ENCODE measurements around the gene MYEOV. TPM values are rescaled to one million over a fixed set of nuclear protein-coding genes. Genes with fewer than 3 reads are reported as not detected.

Gene MYEOV
- polyA plus RNA-seq, 2 donors, result 18.3 to 32.2 TPM

DNA sequence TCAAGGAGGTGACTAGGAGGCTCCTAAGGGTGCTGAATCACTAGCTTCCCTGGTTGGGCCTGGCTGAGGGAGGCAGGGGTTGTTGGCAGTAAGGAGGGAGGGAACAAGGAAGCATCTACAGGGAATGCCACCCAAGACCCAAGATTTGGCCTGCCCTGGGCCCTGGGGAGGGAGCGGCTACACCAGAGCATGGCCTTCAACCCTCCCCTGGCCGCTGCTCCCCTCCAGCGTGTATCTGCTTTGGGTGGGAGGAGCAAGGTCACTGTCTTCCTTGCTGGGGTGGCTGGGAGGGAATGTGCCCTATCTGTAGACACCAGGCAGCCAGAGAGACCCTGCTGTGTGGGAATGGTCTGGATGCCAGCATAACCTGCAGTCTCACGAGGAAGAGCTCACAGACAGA, 29.5 kb upstream of the MYEOV start:
- Histone ChIP-seq H3K27ac (ENCODE audit: low read depth in 2 of 2, low read length in 1 of 2) (no peak overlapping the region), H3K9me3 (ENCODE audit: control insufficient read depth in 2 of 2, insufficient read depth in 1 of 2, low read depth in 1 of 2, low read length in 1 of 2) (no peaks in the 10 kb centered on the region), H3K4me1 (ENCODE audit: control insufficient read depth in 2 of 2, insufficient read depth in 2 of 2, low read length in 1 of 2) (peaks cover 0 to 2% of the 10 kb centered on the region in 2 donors), H3K36me3 (ENCODE audit: control insufficient read depth in 2 of 2, insufficient read depth in 2 of 2, low read length in 1 of 2) (no peaks in the 10 kb centered on the region), H3K27me3 (ENCODE audit: control insufficient read depth in 1 of 2, insufficient read depth in 2 of 2, low read length in 2 of 2) (no peaks in the 10 kb centered on the region), H3K4me3 (ENCODE audit: low read depth in 1 of 2, low read length in 2 of 2) (no peak overlapping the region)
- WGBS, 2 donors, result 87 to 88% methylated on average over 4 of the region's 4 CpGs

DNA sequence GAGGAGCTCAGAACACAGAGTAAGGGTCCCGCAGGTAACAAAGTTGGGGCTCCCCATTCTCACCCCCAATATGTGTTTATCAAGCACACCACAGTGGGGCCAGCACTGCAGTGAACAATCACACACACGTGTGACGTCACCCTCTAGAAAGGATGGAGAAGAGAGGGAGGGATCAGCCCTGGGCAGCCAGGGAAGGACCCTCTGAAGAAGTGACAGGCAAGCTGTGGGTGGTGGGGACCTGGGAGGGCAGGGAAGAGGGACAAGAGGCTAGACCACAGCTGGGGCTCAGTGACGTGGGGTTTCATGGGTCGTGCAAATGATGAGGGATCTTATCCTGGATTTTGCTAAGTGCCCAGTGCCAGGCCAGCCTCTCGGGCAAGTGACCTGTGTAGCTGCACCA, 28.7 kb upstream of the MYEOV start:
- WGBS, 2 donors, result 88 to 90% methylated on average over 6 of the region's 6 CpGs
- Histone ChIP-seq H3K9me3 (ENCODE audit: control insufficient read depth in 2 of 2, insufficient read depth in 1 of 2, low read depth in 1 of 2, low read length in 1 of 2) (no peaks in the 10 kb centered on the region), H3K27ac (ENCODE audit: low read depth in 2 of 2, low read length in 1 of 2) (no peak overlapping the region), H3K4me1 (ENCODE audit: control insufficient read depth in 2 of 2, insufficient read depth in 2 of 2, low read length in 1 of 2) (peaks cover 0 to 2% of the 10 kb centered on the region in 2 donors), H3K27me3 (ENCODE audit: control insufficient read depth in 1 of 2, insufficient read depth in 2 of 2, low read length in 2 of 2) (no peaks in the 10 kb centered on the region), H3K4me3 (ENCODE audit: low read depth in 1 of 2, low read length in 2 of 2) (no peak overlapping the region), H3K36me3 (ENCODE audit: control insufficient read depth in 2 of 2, insufficient read depth in 2 of 2, low read length in 1 of 2) (no peaks in the 10 kb centered on the region)

- H3K36me3 ChIP-seq (ENCODE audit: control insufficient read depth in 2 of 2, insufficient read depth in 2 of 2, low read length in 1 of 2), result no peaks in the 10 kb centered on the region
- peaks cover 0 to 2% of the 10 kb centered on the region in 2 donors for H3K4me1 ChIP-seq (ENCODE audit: control insufficient read depth in 2 of 2, insufficient read depth in 2 of 2, low read length in 1 of 2)
- no peaks in the 10 kb centered on the region for H3K9me3 ChIP-seq (ENCODE audit: control insufficient read depth in 2 of 2, insufficient read depth in 1 of 2, low read depth in 1 of 2, low read length in 1 of 2)
- H3K27me3 ChIP-seq (ENCODE audit: control insufficient read depth in 1 of 2, insufficient read depth in 2 of 2, low read length in 2 of 2), result no peaks in the 10 kb centered on the region
- WGBS, 2 donors, result 76 to 79% methylated on average over 9 to 11 of the region's 11 CpGs
- H3K27ac ChIP-seq (ENCODE audit: low read depth in 2 of 2, low read length in 1 of 2), result no peak overlapping the region
- H3K4me3 ChIP-seq (ENCODE audit: low read depth in 1 of 2, low read length in 2 of 2), result no peak overlapping the region
Measured at GRCh38 chr11:69265911-69266510, 27.9 kb upstream of the MYEOV start.

DNA sequence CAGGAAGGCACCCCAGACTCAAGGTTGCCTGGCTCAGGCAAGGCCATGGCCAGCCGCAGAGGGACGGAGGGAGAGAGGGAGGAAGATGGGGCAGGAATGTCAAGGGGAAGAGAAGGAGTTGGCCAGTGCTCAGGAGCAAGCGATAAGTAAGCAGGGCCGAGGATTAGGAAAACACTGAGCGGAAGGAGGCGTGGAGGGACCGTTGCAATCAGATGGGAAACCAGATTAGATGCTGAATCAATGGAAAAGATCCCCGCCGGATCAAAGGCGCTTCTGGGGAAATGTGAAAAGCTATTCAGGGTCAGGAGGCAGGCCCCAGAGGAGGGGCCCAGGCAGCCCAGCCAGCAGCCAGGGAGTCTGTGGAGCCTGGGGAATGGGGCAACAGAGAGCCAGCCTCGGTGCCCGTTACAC, 26.6 kb upstream of the MYEOV start:
- H3K36me3 ChIP-seq (ENCODE audit: control insufficient read depth in 2 of 2, insufficient read depth in 2 of 2, low read length in 1 of 2), result no peaks in the 10 kb centered on the region
- peaks cover 0 to 2% of the 10 kb centered on the region in 2 donors for H3K4me1 ChIP-seq (ENCODE audit: control insufficient read depth in 2 of 2, insufficient read depth in 2 of 2, low read length in 1 of 2)
- H3K27ac ChIP-seq (ENCODE audit: low read depth in 2 of 2, low read length in 1 of 2), result no peak overlapping the region
- WGBS, 2 donors, result 69 to 75% methylated on average over 12 of the region's 12 CpGs
- H3K9me3 ChIP-seq (ENCODE audit: control insufficient read depth in 2 of 2, insufficient read depth in 1 of 2, low read depth in 1 of 2, low read length in 1 of 2), result no peaks in the 10 kb centered on the region
- no peaks in the 10 kb centered on the region for H3K27me3 ChIP-seq (ENCODE audit: control insufficient read depth in 1 of 2, insufficient read depth in 2 of 2, low read length in 2 of 2)
- H3K4me3 ChIP-seq (ENCODE audit: low read depth in 1 of 2, low read length in 2 of 2), result no peak overlapping the region

DNA sequence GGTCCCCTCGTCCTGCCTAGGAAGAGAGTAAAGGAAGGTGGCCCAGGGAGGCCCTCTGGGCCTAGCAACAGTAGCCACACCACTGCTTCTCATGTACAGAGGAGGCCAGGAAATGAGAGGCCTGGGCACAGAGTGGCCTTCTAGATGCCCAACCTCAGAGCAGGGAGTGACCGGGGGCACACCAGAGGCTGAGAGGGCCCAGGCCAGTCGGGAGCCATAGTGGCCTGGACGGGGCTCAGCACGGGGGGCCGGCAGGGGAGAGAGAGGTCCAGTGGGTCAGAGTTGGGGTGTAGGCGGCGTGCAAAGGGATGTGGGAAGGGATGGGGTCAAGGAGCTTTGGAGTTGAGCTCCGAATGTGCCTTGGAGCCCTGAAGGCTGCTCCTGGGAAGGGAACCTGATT, 25.0 kb upstream of the MYEOV start:
- Histone ChIP-seq H3K4me3 (ENCODE audit: low read depth in 1 of 2, low read length in 2 of 2) (no peak overlapping the region), H3K27ac (ENCODE audit: low read depth in 2 of 2, low read length in 1 of 2) (no peak overlapping the region), H3K27me3 (ENCODE audit: control insufficient read depth in 1 of 2, insufficient read depth in 2 of 2, low read length in 2 of 2) (no peaks in the 10 kb centered on the region), H3K9me3 (ENCODE audit: control insufficient read depth in 2 of 2, insufficient read depth in 1 of 2, low read depth in 1 of 2, low read length in 1 of 2) (no peaks in the 10 kb centered on the region), H3K36me3 (ENCODE audit: control insufficient read depth in 2 of 2, insufficient read depth in 2 of 2, low read length in 1 of 2) (no peaks in the 10 kb centered on the region), H3K4me1 (ENCODE audit: control insufficient read depth in 2 of 2, insufficient read depth in 2 of 2, low read length in 1 of 2) (peaks cover 0 to 14% of the 10 kb centered on the region in 2 donors)
- WGBS, 2 donors, result 91 to 93% methylated on average over 9 of the region's 9 CpGs

GRCh38 chr11:69269388-69269787, 24.6 kb upstream of the MYEOV start:
- H3K36me3 ChIP-seq (ENCODE audit: control insufficient read depth in 2 of 2, insufficient read depth in 2 of 2, low read length in 1 of 2), result no peaks in the 10 kb centered on the region
- 78 to 83% methylated on average over 4 of the region's 4 CpGs for WGBS, 2 donors
- no peak overlapping the region for H3K4me3 ChIP-seq (ENCODE audit: low read depth in 1 of 2, low read length in 2 of 2)
- no peaks in the 10 kb centered on the region for H3K27me3 ChIP-seq (ENCODE audit: control insufficient read depth in 1 of 2, insufficient read depth in 2 of 2, low read length in 2 of 2)
- no peak overlapping the region for H3K27ac ChIP-seq (ENCODE audit: low read depth in 2 of 2, low read length in 1 of 2)
- H3K9me3 ChIP-seq (ENCODE audit: control insufficient read depth in 2 of 2, insufficient read depth in 1 of 2, low read depth in 1 of 2, low read length in 1 of 2), result no peaks in the 10 kb centered on the region
- peaks cover 0 to 16% of the 10 kb centered on the region in 2 donors for H3K4me1 ChIP-seq (ENCODE audit: control insufficient read depth in 2 of 2, insufficient read depth in 2 of 2, low read length in 1 of 2)

DNA sequence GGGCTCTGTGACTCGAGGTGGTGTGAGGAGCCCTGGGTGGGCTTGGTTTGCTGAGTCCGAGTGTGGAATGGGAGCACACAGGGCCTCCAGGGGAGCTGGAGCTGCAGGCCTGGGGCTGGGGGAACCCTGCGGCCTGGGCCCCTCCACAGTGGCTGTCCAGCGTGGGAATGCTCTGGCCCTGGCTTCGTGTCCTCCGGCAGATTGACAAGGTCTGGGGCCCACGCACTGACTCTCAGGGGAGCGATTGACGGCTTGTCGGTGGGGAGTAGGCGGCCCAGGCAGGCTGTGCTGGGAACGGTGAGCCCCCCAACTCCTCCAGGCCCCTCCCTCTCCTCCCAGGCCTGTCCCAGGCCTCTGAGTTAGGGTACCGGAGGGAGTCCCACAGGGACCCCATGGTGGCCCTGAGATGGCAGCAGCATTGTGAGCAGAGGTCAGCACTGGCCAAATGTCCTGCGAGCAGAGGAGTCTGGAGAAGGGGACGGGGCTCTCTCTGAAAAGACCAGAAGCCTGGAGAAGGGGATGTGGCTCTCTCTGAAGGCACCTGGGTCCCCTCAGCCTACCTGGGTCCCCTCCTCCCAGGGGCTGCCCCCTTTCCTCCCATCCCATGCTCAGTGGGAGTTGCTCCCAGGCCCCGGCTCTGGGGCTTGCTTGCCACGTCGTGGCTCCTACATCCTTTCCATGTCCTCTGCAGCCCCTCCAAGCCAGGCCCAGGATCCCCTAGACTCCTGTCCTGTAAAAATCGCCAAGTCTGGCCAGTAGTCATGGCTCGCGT, 23.8 kb upstream of the MYEOV start:
- Histone ChIP-seq H3K27ac (ENCODE audit: low read depth in 2 of 2, low read length in 1 of 2) (no peak overlapping the region), H3K9me3 (ENCODE audit: control insufficient read depth in 2 of 2, insufficient read depth in 1 of 2, low read depth in 1 of 2, low read length in 1 of 2) (no peaks in the 10 kb centered on the region), H3K36me3 (ENCODE audit: control insufficient read depth in 2 of 2, insufficient read depth in 2 of 2, low read length in 1 of 2) (no peaks in the 10 kb centered on the region), H3K4me3 (ENCODE audit: low read depth in 1 of 2, low read length in 2 of 2) (no peak overlapping the region), H3K4me1 (ENCODE audit: control insufficient read depth in 2 of 2, insufficient read depth in 2 of 2, low read length in 1 of 2) (peaks cover 0 to 16% of the 10 kb centered on the region in 2 donors), H3K27me3 (ENCODE audit: control insufficient read depth in 1 of 2, insufficient read depth in 2 of 2, low read length in 2 of 2) (no peaks in the 10 kb centered on the region)
- WGBS, 2 donors, result 92% methylated on average over 21 of the region's 21 CpGs

- no peak overlapping the region for H3K27ac ChIP-seq (ENCODE audit: low read depth in 2 of 2, low read length in 1 of 2)
- H3K36me3 ChIP-seq (ENCODE audit: control insufficient read depth in 2 of 2, insufficient read depth in 2 of 2, low read length in 1 of 2), result no peaks in the 10 kb centered on the region
- WGBS, 2 donors, result 84 to 85% methylated on average over 7 of the region's 7 CpGs
- H3K4me1 ChIP-seq (ENCODE audit: control insufficient read depth in 2 of 2, insufficient read depth in 2 of 2, low read length in 1 of 2), result peaks cover 0 to 16% of the 10 kb centered on the region in 2 donors
- H3K27me3 ChIP-seq (ENCODE audit: control insufficient read depth in 1 of 2, insufficient read depth in 2 of 2, low read length in 2 of 2), result no peaks in the 10 kb centered on the region
- H3K4me3 ChIP-seq (ENCODE audit: low read depth in 1 of 2, low read length in 2 of 2), result no peak overlapping the region
- H3K9me3 ChIP-seq (ENCODE audit: control insufficient read depth in 2 of 2, insufficient read depth in 1 of 2, low read depth in 1 of 2, low read length in 1 of 2), result no peaks in the 10 kb centered on the region
Measured at GRCh38 chr11:69270941-69271340, 23.0 kb upstream of the MYEOV start.

- Histone ChIP-seq H3K27ac (ENCODE audit: low read depth in 2 of 2, low read length in 1 of 2) (no peak overlapping the region), H3K4me3 (ENCODE audit: low read depth in 1 of 2, low read length in 2 of 2) (no peak overlapping the region), H3K4me1 (ENCODE audit: control insufficient read depth in 2 of 2, insufficient read depth in 2 of 2, low read length in 1 of 2) (peaks cover 0 to 19% of the 10 kb centered on the region in 2 donors), H3K36me3 (ENCODE audit: control insufficient read depth in 2 of 2, insufficient read depth in 2 of 2, low read length in 1 of 2) (no peaks in the 10 kb centered on the region), H3K9me3 (ENCODE audit: control insufficient read depth in 2 of 2, insufficient read depth in 1 of 2, low read depth in 1 of 2, low read length in 1 of 2) (no peaks in the 10 kb centered on the region), H3K27me3 (ENCODE audit: control insufficient read depth in 1 of 2, insufficient read depth in 2 of 2, low read length in 2 of 2) (no peaks in the 10 kb centered on the region)
- WGBS, 2 donors, result 97 to 99% methylated on average over 3 of the region's 3 CpGs
Measured at GRCh38 chr11:69272055-69272454, 21.9 kb upstream of the MYEOV start.

Data from esophagus (tissue), 2 donors.